Neural cell (in vitro differentiated cells): ENCODE data around the gene CDH4. TPM values are rescaled to one million over a fixed set of nuclear protein-coding genes. Genes with fewer than 3 reads are reported as not detected.

Experiments
- H2AFZ ChIP-seq: fragments of 200-600, 300-800 bp; sonication (generic), shearing (Covaris generic); 2 replicates; pipeline ENCODE4 v1.6.0; 2014; ENCODE audit warnings: low read depth, mild to moderate bottlenecking, antibody characterized with exemption, low read length, moderate library complexity
- H3F3A ChIP-seq: fragments of 200-600 bp; shearing (Covaris generic); 2 replicates; pipeline ENCODE4 v1.6.1; 2016; ENCODE audit warnings: mild to moderate bottlenecking, moderate library complexity, mixed read lengths, antibody characterized with exemption, low read length; ENCODE audit not compliant: insufficient read depth, poor library complexity, severe bottlenecking
- H3K27ac ChIP-seq: fragments of 200-600, 300-800 bp; sonication (generic), shearing (Covaris generic); 2 replicates; pipeline ENCODE4 v1.5.1; 2014; ENCODE audit warnings: mild to moderate bottlenecking, low read length, moderate library complexity
- H3K27me3 ChIP-seq: fragments of 300-800, 200-600 bp; sonication (generic), shearing (Covaris generic); 2 replicates; pipeline ENCODE4 v1.6.0; 2014; ENCODE audit warnings: mild to moderate bottlenecking, low read depth, low read length, moderate library complexity; ENCODE audit not compliant: insufficient read depth
- H3K36me3 ChIP-seq: fragments of 300-800, 200-600 bp; sonication (generic), shearing (Covaris generic); 2 replicates; pipeline ENCODE4 v1.5.1; 2014; ENCODE audit warnings: mild to moderate bottlenecking, antibody characterized with exemption, low read length, moderate library complexity; ENCODE audit not compliant: insufficient read depth
- H3K4me2 ChIP-seq: fragments of 300-800, 200-600 bp; sonication (generic), shearing (Covaris generic); 2 replicates; pipeline ENCODE4 v1.6.0; 2014; ENCODE audit warnings: mild to moderate bottlenecking, low read length
- H3K4me3 ChIP-seq: fragments of 300-800, 200-600 bp; sonication (generic), shearing (Covaris generic); 2 replicates; pipeline ENCODE4 v1.5.1; 2014; ENCODE audit warnings: mild to moderate bottlenecking, low read length, moderate library complexity
- H3K79me2 ChIP-seq: fragments of 200-600 bp; shearing (Covaris generic); replicated peaks from 2 replicates; pipeline ENCODE4 v1.6.0; 2014; ENCODE audit warnings: mild to moderate bottlenecking, low read length, moderate library complexity; ENCODE audit not compliant: insufficient read depth
- H3K9ac ChIP-seq: fragments of 300-800, 200-600 bp; sonication (generic), shearing (Covaris generic); 2 replicates; pipeline ENCODE4 v1.6.1; 2016; ENCODE audit warnings: mild to moderate bottlenecking, low read length, mixed read lengths
- H3K9me2 ChIP-seq: fragments of 200-600 bp; shearing (Covaris generic); 2 replicates; pipeline ENCODE4 v1.6.1; 2016; ENCODE audit warnings: mild to moderate bottlenecking, low read length, mixed read lengths; ENCODE audit not compliant: insufficient read depth
- H3K9me3 ChIP-seq: fragments of 200-600, 300-800 bp; sonication (generic), shearing (Covaris generic); 2 replicates; pipeline ENCODE4 v1.6.1; 2016; ENCODE audit warnings: mild to moderate bottlenecking, mixed run types, low read length, moderate library complexity, mixed read lengths
- H4K20me1 ChIP-seq: fragments of 200-600 bp; shearing (Covaris generic); 2 replicates; pipeline ENCODE4 v1.6.1; 2016; ENCODE audit warnings: mild to moderate bottlenecking, mixed run types; ENCODE audit not compliant: insufficient read depth
- CTCF ChIP-seq: fragments of 450-650 bp; IDR thresholded peaks from 2 replicates; pipeline ENCODE4 v1.5.1; 2014; ENCODE audit warnings: antibody characterized with exemption, mild to moderate bottlenecking, moderate library complexity; ENCODE audit not compliant: poor library complexity, severe bottlenecking
- EP300 ChIP-seq: fragments of 450-650 bp; conservative IDR thresholded peaks from 2 replicates; pipeline ENCODE4 v1.6.1; 2014; ENCODE audit warnings: antibody characterized with exemption, mild to moderate bottlenecking, moderate library complexity; ENCODE audit not compliant: poor library complexity, severe bottlenecking
- EZH2 ChIP-seq: fragments of 200-600, 300-800 bp; shearing (Covaris generic), sonication (generic); IDR thresholded peaks from 2 replicates; pipeline ENCODE4 v1.6.1; 2014; ENCODE audit warnings: antibody characterized with exemption, low read length, borderline replicate concordance, mild to moderate bottlenecking; ENCODE audit not compliant: insufficient read depth, poor library complexity, severe bottlenecking
- MXI1 ChIP-seq: fragments of 450-650 bp; conservative IDR thresholded peaks from 2 replicates; pipeline ENCODE4 v1.6.1; 2014; ENCODE audit warnings: antibody characterized with exemption, mild to moderate bottlenecking; ENCODE audit not compliant: poor library complexity, severe bottlenecking
- POLR2AphosphoS5 ChIP-seq: IDR thresholded peaks from 2 replicates; pipeline ENCODE4 v1.6.1; 2012
- RAD21 ChIP-seq: fragments of 450-650 bp; conservative IDR thresholded peaks from 2 replicates; pipeline ENCODE4 v1.6.1; 2014; ENCODE audit warnings: antibody characterized with exemption, mild to moderate bottlenecking, moderate library complexity
- REST ChIP-seq: IDR thresholded peaks from 2 replicates; pipeline ENCODE4 v1.6.1; 2012; ENCODE audit warnings: borderline replicate concordance
- TAF1 ChIP-seq: IDR thresholded peaks from 2 replicates; pipeline ENCODE4 v1.6.1; 2012; ENCODE audit warnings: low read depth
- polyA plus RNA-seq: library from polyadenylated mRNA; depleted of rRNA; stranded (reverse); fragments of >200 nt; gene quantifications from 2 replicates; pipeline ENCODE4 v1.2.3, GENCODE V29; 2014

CDH4 gene
- polyA plus RNA-seq, 1 donor from 2014 or later: 24.6 TPM

GRCh38 chr20:61295249-61295648 is 43.2 kb downstream of the CDH4 start:
- Histone ChIP-seq H3K79me2 (no peaks in the 10 kb centered on the region), H3K9me3 (peaks cover 8% of the 10 kb centered on the region), H3K9me2 (no peaks in the 10 kb centered on the region), H4K20me1 (no peaks in the 10 kb centered on the region), H3K4me3 (no peak overlapping the region), H3F3A (no peaks in the 10 kb centered on the region), H3K27me3 (no peaks in the 10 kb centered on the region), H3K4me2 (no peak overlapping the region), H3K36me3 (no peaks in the 10 kb centered on the region), H2AFZ (no peak overlapping the region), H3K9ac (no peak overlapping the region), H3K27ac (no peak overlapping the region)
- TF ChIP-seq REST: no peak
- no peak for TF ChIP-seq TAF1
- no peak for TF ChIP-seq MXI1

- H3K4me3 ChIP-seq: no peak overlapping the region
- no peak overlapping the region for H2AFZ ChIP-seq
- H3K9ac ChIP-seq: no peak overlapping the region
- no peaks in the 10 kb centered on the region for H3K9me2 ChIP-seq
- no peaks in the 10 kb centered on the region for H3K79me2 ChIP-seq
- H3F3A ChIP-seq: no peaks in the 10 kb centered on the region
- peaks cover 2% of the 10 kb centered on the region for H3K9me3 ChIP-seq
- H3K27ac ChIP-seq: no peak overlapping the region
- H3K36me3 ChIP-seq: no peaks in the 10 kb centered on the region
- TF ChIP-seq MXI1 (no peak), CTCF (no peak), EP300 (no peak), TAF1 (no peak), RAD21 (no peak), EZH2 (no peak), POLR2AphosphoS5 (no peak), REST (no peak)
- H4K20me1 ChIP-seq: no peaks in the 10 kb centered on the region
- H3K4me2 ChIP-seq: no peak overlapping the region
- H3K27me3 ChIP-seq: no peaks in the 10 kb centered on the region
Observed at GRCh38 chr20:61295682-61296628, 43.9 kb downstream of the CDH4 start.
